GM12878 (cell line): ENCODE measurements around the gene PREX1. TPM values are rescaled to one million over a fixed set of nuclear protein-coding genes. Genes with fewer than 3 reads are reported as not detected.

ENCODE experiments used
- ATAC-seq: fragments of 200-7000 bp; cut with Tn5 transposase; 3 replicates; pipeline ENCODE4 v1.9.1; 2020; ENCODE audit warnings: mild to moderate bottlenecking, moderate library complexity
- BruUV-seq: library from RNA; stranded (reverse); fragments of 400-500 nt; replicated peaks from 2 replicates; lab custom pipeline; 2021; lab: Mats Ljungman, UMichigan
- CTCF ChIA-PET: fragments of 300-600 bp; sonication (Branson Sonifier 250); formaldehyde crosslinking; extraction: SDS; loops from one replicate; lab custom pipeline; 2021; ENCODE audit warnings: inconsistent platforms; lab: Yijun Ruan, JAX
- POLR2A ChIA-PET: fragments of 350-600 bp; formaldehyde crosslinking; extraction: SDS; loops from one replicate; lab custom pipeline; 2021; ENCODE audit warnings: inconsistent platforms; lab: Charles Lee
- RAD21 ChIA-PET: fragments of 300-600 bp; sonication (Branson Sonifier 250); formaldehyde crosslinking; loops from one replicate; lab custom pipeline; 2023; ENCODE audit warnings: antibody characterized with exemption; ENCODE audit not compliant: unreplicated experiment; lab: Charles Lee
- SMC1A ChIA-PET: fragments of 300-600 bp; sonication (Branson Sonifier 250); formaldehyde crosslinking; loops from one replicate; lab custom pipeline; 2023; ENCODE audit not compliant: unreplicated experiment, uncharacterized antibody; lab: Charles Lee
- DNase-seq: peaks from one replicate; pipeline ENCODE4 v3.0.0-alpha.2; 2011; ENCODE audit warnings: low read depth, low spot score
- FAIRE-seq: peaks from 3 replicates; lab custom pipeline; 2011; peaks lifted over from hg19 to GRCh38; lab: Jason Lieb, UNC
- H2AFZ ChIP-seq: 2 replicates; pipeline ENCODE4 v1.6.0; 2011; ENCODE audit warnings: low read depth, low read length, control low read depth; ENCODE audit not compliant: control insufficient read depth
- H3K27ac ChIP-seq: 2 replicates; pipeline ENCODE4 v1.5.1; 2011; ENCODE audit warnings: control low read depth; ENCODE audit not compliant: control insufficient read depth, insufficient read depth
- H3K27me3 ChIP-seq, 2 experiments: replicated peaks in 1 of 2; 2 replicates each; pipeline versions ENCODE4 v1.6.0 to v1.6.1; 2011; ENCODE audit warnings: low read length in 1 of 2; ENCODE audit not compliant: control insufficient read depth in 2 of 2, insufficient read depth in 2 of 2
- H3K36me3 ChIP-seq, 2 experiments: 2 replicates each; pipeline ENCODE4 v1.5.1; 2011; ENCODE audit warnings: low read length in 1 of 2; ENCODE audit not compliant: control insufficient read depth in 2 of 2, insufficient read depth in 2 of 2
- H3K4me1 ChIP-seq: 2 replicates; pipeline ENCODE4 v1.6.1; 2011; ENCODE audit warnings: mild to moderate bottlenecking, low read length, moderate library complexity, mixed read lengths; ENCODE audit not compliant: control insufficient read depth, insufficient read depth
- H3K4me2 ChIP-seq: 2 replicates; pipeline ENCODE4 v1.6.0; 2011; ENCODE audit warnings: control low read depth; ENCODE audit not compliant: control insufficient read depth, insufficient read depth
- H3K4me3 ChIP-seq: fragments of 200-600 bp; sonication (generic); 2 replicates; pipeline ENCODE4 v1.5.1; 2016
- H3K79me2 ChIP-seq: 2 replicates; pipeline ENCODE4 v1.6.0; 2011; ENCODE audit warnings: low read length; ENCODE audit not compliant: control insufficient read depth, insufficient read depth
- H3K9ac ChIP-seq: 2 replicates; pipeline ENCODE4 v1.8.0; 2011; ENCODE audit warnings: low read length, control low read depth, mixed read lengths; ENCODE audit not compliant: control insufficient read depth, insufficient read depth
- H3K9me3 ChIP-seq: replicated peaks from 3 replicates; pipeline ENCODE4 v1.5.1; 2011; ENCODE audit warnings: mild to moderate bottlenecking, low read length; ENCODE audit not compliant: control insufficient read depth, insufficient read depth
- H4K20me1 ChIP-seq: 2 replicates; pipeline ENCODE4 v1.6.0; 2011; ENCODE audit not compliant: control insufficient read depth, insufficient read depth
- EP300 ChIP-seq, 2 experiments: fragments of 150-350 bp in 1 of 2; IDR thresholded peaks; 2 replicates each; pipeline ENCODE4 v1.6.1; 2011 to 2012; ENCODE audit warnings: low read depth in 2 of 2, low read length in 2 of 2, borderline replicate concordance in 1 of 2, improper control_type of control experiment in 1 of 2, inconsistent platforms in 1 of 2; ENCODE audit not compliant: control insufficient read depth in 1 of 2
- KAT2A ChIP-seq: conservative IDR thresholded peaks from 2 replicates; pipeline ENCODE4 v1.6.1; 2011; ENCODE audit warnings: low read depth, low read length; ENCODE audit not compliant: control insufficient read depth
- MYB ChIP-seq: fragments of 150-350 bp; IDR thresholded peaks from 2 replicates; pipeline ENCODE4 v1.6.1; 2014; ENCODE audit warnings: mild to moderate bottlenecking, low read depth, low read length, borderline replicate concordance
- NR2F1 ChIP-seq: fragments of 450-650 bp; conservative IDR thresholded peaks from 2 replicates; pipeline ENCODE4 v1.6.1; 2017; ENCODE audit warnings: mild to moderate bottlenecking
- SUZ12 ChIP-seq: fragments of 200-600 bp; sonication (generic); IDR thresholded peaks from one replicate; pipeline ENCODE4 v1.6.1; 2018; ENCODE audit warnings: antibody characterized with exemption, mild to moderate bottlenecking; ENCODE audit not compliant: unreplicated experiment
- ZBTB11 ChIP-seq: fragments of 450-650 bp; formaldehyde crosslinking; IDR thresholded peaks from 2 replicates; pipeline ENCODE4 v1.5.0; 2022; ENCODE audit warnings: mild to moderate bottlenecking, missing genetic modification characterization
- WGBS: methylation state at CpG from one replicate; pipeline ENCODE4 v1.1.6; 2016; ENCODE audit warnings: low lambda C conversion rate; ENCODE audit not compliant: insufficient replicate concordance, insufficient coverage; ENCODE audit errors: missing lambda C conversion rate; 5-methylcytosine and 5-hydroxymethylcytosine counted together
- in situ Hi-C: fragments of 300-500 bp; cut with MboI; formaldehyde crosslinking; loops from 9 replicates; pipeline ENCODE4 v1.14.3; 2018; ENCODE audit warnings: mixed read lengths
- intact Hi-C: fragments of 100-400 bp; cut with micrococcal nuclease; formaldehyde crosslinking; loops from one replicate; pipeline ENCODE4 v1.14.2; 2022; ENCODE audit not compliant: unreplicated experiment
- polyA plus RNA-seq, 11 experiments: library from polyadenylated mRNA; depleted of rRNA in 4 of 11; unstranded in 6 of 11; stranded (reverse) in 5 of 11; fragments of >200 nt; fragmentation: Nextera tagmentation in 4 of 11; fragmentation: Illumina TruSeq in 1 of 11; extraction: Ambion mirVana in 4 of 11; extraction: Trizol in 1 of 11; gene quantifications; 1 replicate in 1 of 11; 2 replicates in 10 of 11; pipeline versions ENCODE4 v1.2.1 to v1.2.3, GENCODE V29; 2011 to 2016; ENCODE audit warnings: inconsistent platforms in 2 of 11, missing spikeins in 2 of 11, low read depth in 1 of 11
- total RNA-seq, 4 experiments: library from RNA; depleted of rRNA in 3 of 4; stranded (reverse); fragments of >200 nt in 3 of 4; fragmentation: Illumina TruSeq in 1 of 4; extraction: Trizol in 1 of 4; gene quantifications; 2 replicates each; pipeline versions ENCODE4 v1.2.1 to v1.2.3, GENCODE V29; 2013 to 2021
- TF ChIP-seq, protein P1 (sequence below): fragments of 450-650 bp; IDR thresholded peaks from 2 replicates; pipeline ENCODE4 v1.6.1; 2018; ENCODE audit warnings: mild to moderate bottlenecking, low read depth, moderate library complexity; ENCODE audit not compliant: partially characterized antibody

Gene PREX1
- total and polyA plus RNA-seq, 10 of the 15 experiments (the other 5 are each of a cell fraction or from before 2014, with no cell fraction given) = 2.6 to 114 (median 38.9) TPM

DNA sequence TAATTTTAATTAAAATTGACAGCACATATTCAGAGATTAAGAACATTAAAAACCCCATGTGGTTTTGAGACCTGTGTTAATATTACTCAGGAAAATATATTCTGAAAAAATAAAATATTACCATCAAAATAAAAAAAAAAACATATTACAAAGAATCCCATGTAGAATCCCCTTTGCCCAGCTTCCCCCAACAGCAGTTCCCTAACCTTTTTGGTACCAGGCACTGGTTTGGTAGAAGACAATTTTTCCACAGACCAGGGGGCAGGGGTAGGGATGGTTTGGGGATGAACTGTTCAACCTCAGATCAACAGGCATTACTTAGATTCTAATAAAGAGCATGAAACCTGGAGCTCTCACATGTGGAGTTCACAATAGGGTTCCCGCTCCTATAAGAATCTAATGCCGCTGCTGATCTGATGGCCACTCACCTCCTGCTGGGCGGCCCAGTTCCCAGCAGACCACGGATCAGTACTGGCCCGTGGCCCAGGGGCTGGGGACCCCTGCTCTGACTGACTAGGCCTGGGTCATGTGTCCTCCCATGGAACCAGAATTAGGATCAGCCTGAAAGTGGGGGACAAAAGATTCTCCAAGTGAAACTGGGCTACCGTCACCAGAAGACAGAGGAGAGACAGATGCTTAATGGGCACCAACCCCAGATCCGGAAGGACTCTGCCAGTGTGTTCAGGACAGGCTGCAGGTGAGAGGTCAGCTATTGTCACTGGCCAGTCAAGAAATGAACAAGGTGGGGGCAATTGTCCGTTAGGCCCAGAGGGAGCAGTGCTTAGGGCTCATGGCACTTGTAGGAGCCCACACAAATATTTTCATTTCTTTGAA, 235.5 kb downstream of the PREX1 start:
- no peaks in the 10 kb centered on the region for H3K4me1 ChIP-seq
- no peaks in the 10 kb centered on the region for H3K36me3 ChIP-seq
- ChIA-PET RAD21 (interaction anchor here (1.6 kb wide), 1 partner anchor 28 kb away, joined by 5 read pairs; no protein-coding TSS in a partner anchor), SMC1A (interaction anchor here (1.0 to 1.1 kb wide), 2 partner anchors 28 to 213 kb away, joined by 3 to 4 read pairs; no protein-coding TSS in a partner anchor), CTCF (interaction anchor here (1.4 kb wide), 1 partner anchor 29 kb away, joined by 7 read pairs; no protein-coding TSS in a partner anchor), POLR2A (no interaction called here)
- no peak for TF ChIP-seq SUZ12
- no peak for TF ChIP-seq NR2F1
- no peak for TF ChIP-seq EP300 (IDR thresholded peaks at IDR 0.05; ENCODE audit: borderline replicate concordance in 1 of 2, control insufficient read depth in 1 of 2, low read depth in 2 of 2, low read length in 2 of 2)
- TF ChIP-seq, protein P1, sequence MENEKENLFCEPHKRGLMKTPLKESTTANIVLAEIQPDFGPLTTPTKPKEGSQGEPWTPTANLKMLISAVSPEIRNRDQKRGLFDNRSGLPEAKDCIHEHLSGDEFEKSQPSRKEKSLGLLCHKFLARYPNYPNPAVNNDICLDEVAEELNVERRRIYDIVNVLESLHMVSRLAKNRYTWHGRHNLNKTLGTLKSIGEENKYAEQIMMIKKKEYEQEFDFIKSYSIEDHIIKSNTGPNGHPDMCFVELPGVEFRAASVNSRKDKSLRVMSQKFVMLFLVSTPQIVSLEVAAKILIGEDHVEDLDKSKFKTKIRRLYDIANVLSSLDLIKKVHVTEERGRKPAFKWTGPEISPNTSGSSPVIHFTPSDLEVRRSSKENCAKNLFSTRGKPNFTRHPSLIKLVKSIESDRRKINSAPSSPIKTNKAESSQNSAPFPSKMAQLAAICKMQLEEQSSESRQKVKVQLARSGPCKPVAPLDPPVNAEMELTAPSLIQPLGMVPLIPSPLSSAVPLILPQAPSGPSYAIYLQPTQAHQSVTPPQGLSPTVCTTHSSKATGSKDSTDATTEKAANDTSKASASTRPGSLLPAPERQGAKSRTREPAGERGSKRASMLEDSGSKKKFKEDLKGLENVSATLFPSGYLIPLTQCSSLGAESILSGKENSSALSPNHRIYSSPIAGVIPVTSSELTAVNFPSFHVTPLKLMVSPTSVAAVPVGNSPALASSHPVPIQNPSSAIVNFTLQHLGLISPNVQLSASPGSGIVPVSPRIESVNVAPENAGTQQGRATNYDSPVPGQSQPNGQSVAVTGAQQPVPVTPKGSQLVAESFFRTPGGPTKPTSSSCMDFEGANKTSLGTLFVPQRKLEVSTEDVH = no peak
- no peak for TF ChIP-seq MYB
- TF ChIP-seq ZBTB11 = no peak
- TF ChIP-seq KAT2A = no peak
- H4K20me1 ChIP-seq = no peaks in the 10 kb centered on the region
- in situ Hi-C loops (no loop called here), intact Hi-C loops (no loop called here)
- BruUV-seq = no TSS peak
- no peak overlapping the region for H3K9ac ChIP-seq
- WGBS = 58% methylated on average over 8 of the region's 8 CpGs
- no peaks in the 10 kb centered on the region for H3K27me3 ChIP-seq
- H3K4me3 ChIP-seq = no peak overlapping the region
- no peak for ATAC-seq
- no peak for FAIRE-seq
- H2AFZ ChIP-seq = no peak overlapping the region
- no peaks in the 10 kb centered on the region for H3K79me2 ChIP-seq
- H3K4me2 ChIP-seq = no peak overlapping the region
- H3K9me3 ChIP-seq = no peaks in the 10 kb centered on the region
- H3K27ac ChIP-seq = no peak overlapping the region
- no peak for DNase-seq
